Thoracic aorta (tissue), 2 donors: ENCODE results near the gene NRP1. TPM values are rescaled to one million over a fixed set of nuclear protein-coding genes. Genes with fewer than 3 reads are reported as not detected.

ENCODE experiments used
- ATAC-seq: fragments of 150-250 bp; one replicate; pipeline ENCODE4 v1.8.0; 2017; ENCODE audit warnings: low read depth; ENCODE audit not compliant: insufficient number of reproducible peaks, low FRiP score
- DNase-seq: peaks from one replicate; pipeline ENCODE4 v3.0.0-alpha.2; 2020; ENCODE audit warnings: low spot score
- H3K27ac ChIP-seq, 2 donors: fragments of 200-600 bp; sonication (generic); 1 replicate in 1 of 2; 2 replicates in 1 of 2; pipeline ENCODE4 v1.5.1; 2016; ENCODE audit warnings: mild to moderate bottlenecking in 2 of 2, moderate library complexity in 2 of 2
- H3K27me3 ChIP-seq: fragments of 200-600 bp; sonication (generic); replicated peaks from 2 replicates; pipeline ENCODE4 v1.6.0; 2016; ENCODE audit warnings: mild to moderate bottlenecking; ENCODE audit not compliant: insufficient read depth
- H3K36me3 ChIP-seq: fragments of 200-600 bp; sonication (generic); one replicate; pipeline ENCODE4 v1.5.1; 2016
- H3K4me1 ChIP-seq, 2 donors: fragments of 200-600 bp; sonication (generic); 1 replicate in 1 of 2; 2 replicates in 1 of 2; pipeline versions ENCODE4 v1.5.1 to v1.6.0; 2016; ENCODE audit warnings: low read depth in 2 of 2, mild to moderate bottlenecking in 1 of 2; ENCODE audit not compliant: control insufficient read depth in 1 of 2
- H3K4me3 ChIP-seq: fragments of 200-600 bp; sonication (generic); 2 replicates; pipeline ENCODE4 v1.5.1; 2016; ENCODE audit warnings: mild to moderate bottlenecking
- H3K9me3 ChIP-seq: fragments of 200-600 bp; sonication (generic); 2 replicates; pipeline ENCODE4 v1.5.1; 2016
- total RNA-seq, 2 donors: library from RNA; depleted of rRNA; stranded (reverse); fragments of >200 nt; gene quantifications; one replicate each; pipeline versions ENCODE4 v1.1.0 to v1.2.3, GENCODE V29; 2016
- TF ChIP-seq, protein P1 (sequence below): fragments of 200-600 bp; sonication (generic); IDR thresholded peaks from one replicate; pipeline ENCODE4 v1.5.1; 2019; ENCODE audit warnings: antibody characterized with exemption

The NRP1 gene
- total RNA-seq, 2 donors from 2014 or later: 66.9 to 117 TPM

GRCh38 chr10:33352175-33352574 lies 17.7 kb upstream of the NRP1 start:
- H3K4me3 ChIP-seq: no peak overlapping the region
- ATAC-seq: no peak
- TF ChIP-seq, protein P1, sequence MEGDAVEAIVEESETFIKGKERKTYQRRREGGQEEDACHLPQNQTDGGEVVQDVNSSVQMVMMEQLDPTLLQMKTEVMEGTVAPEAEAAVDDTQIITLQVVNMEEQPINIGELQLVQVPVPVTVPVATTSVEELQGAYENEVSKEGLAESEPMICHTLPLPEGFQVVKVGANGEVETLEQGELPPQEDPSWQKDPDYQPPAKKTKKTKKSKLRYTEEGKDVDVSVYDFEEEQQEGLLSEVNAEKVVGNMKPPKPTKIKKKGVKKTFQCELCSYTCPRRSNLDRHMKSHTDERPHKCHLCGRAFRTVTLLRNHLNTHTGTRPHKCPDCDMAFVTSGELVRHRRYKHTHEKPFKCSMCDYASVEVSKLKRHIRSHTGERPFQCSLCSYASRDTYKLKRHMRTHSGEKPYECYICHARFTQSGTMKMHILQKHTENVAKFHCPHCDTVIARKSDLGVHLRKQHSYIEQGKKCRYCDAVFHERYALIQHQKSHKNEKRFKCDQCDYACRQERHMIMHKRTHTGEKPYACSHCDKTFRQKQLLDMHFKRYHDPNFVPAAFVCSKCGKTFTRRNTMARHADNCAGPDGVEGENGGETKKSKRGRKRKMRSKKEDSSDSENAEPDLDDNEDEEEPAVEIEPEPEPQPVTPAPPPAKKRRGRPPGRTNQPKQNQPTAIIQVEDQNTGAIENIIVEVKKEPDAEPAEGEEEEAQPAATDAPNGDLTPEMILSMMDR: no peak
- no peaks in the 10 kb centered on the region for H3K27me3 ChIP-seq
- H3K36me3 ChIP-seq: no peaks in the 10 kb centered on the region
- H3K27ac ChIP-seq: no peak overlapping the region
- H3K4me1 ChIP-seq: no peaks in the 10 kb centered on the region
- H3K9me3 ChIP-seq: no peaks in the 10 kb centered on the region
- no peak for DNase-seq

GRCh38 chr10:33350041-33350440 lies 15.6 kb upstream of the NRP1 start:
- ATAC-seq (no peak), DNase-seq (no peak)
- TF ChIP-seq, protein P1: no peak
- no peaks in the 10 kb centered on the region for H3K9me3 ChIP-seq
- H3K27me3 ChIP-seq: no peaks in the 10 kb centered on the region
- H3K27ac ChIP-seq: no peak overlapping the region
- H3K4me3 ChIP-seq: no peak overlapping the region
- no peaks in the 10 kb centered on the region for H3K36me3 ChIP-seq
- H3K4me1 ChIP-seq: no peaks in the 10 kb centered on the region

GRCh38 chr10:33349268-33349667 lies 14.8 kb upstream of the NRP1 start:
- DNase-seq (no peak), ATAC-seq (no peak)
- Histone ChIP-seq H3K9me3 (no peaks in the 10 kb centered on the region), H3K27ac (no peak overlapping the region), H3K27me3 (no peaks in the 10 kb centered on the region), H3K36me3 (no peaks in the 10 kb centered on the region), H3K4me3 (no peak overlapping the region), H3K4me1 (no peaks in the 10 kb centered on the region)
- TF ChIP-seq, protein P1: no peak

DNA sequence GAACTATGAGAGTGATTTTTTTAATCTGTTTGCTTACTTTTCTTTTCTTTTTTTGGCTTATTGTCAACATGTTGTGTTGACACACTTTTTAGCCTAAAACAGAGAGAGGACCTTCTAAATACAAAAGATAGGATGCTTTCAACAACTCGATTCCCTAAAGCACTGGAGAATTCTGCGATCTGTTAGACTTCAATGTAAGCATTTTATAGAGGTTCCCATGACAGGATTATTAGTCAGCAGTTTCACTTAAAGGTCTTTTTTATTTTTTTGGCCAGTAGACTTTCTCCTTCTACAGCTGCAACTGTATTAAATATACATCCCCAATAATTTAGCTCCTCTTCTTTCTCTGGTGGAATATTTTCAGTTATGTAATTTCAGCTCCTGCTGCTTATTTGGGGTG lies 12.7 kb upstream of the NRP1 start:
- H3K9me3 ChIP-seq: no peaks in the 10 kb centered on the region
- H3K4me3 ChIP-seq: no peak overlapping the region
- TF ChIP-seq, protein P1: no peak
- ATAC-seq (no peak), DNase-seq (no peak)
- no peaks in the 10 kb centered on the region for H3K27me3 ChIP-seq
- H3K27ac ChIP-seq: no peak overlapping the region
- H3K36me3 ChIP-seq: no peaks in the 10 kb centered on the region
- H3K4me1 ChIP-seq: peaks cover 0 to 2% of the 10 kb centered on the region in 2 donors

DNA sequence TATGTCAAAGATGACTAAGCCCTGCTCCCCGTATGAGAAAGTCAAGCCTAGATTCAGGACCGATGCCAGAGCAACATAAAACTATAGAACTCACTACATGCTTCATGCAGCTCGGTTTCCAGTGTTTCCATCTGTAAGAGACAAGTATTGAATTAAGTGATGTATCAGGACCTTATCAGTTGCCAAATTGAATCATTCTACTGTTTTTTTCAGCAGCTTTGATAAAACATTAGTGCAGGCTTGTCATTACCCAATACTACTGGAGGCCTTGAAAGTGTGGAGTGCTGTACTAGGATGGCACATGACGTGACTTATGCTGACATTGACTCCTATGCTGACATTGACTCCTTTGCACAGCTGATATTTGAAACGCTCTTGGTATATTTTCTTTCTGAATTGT lies 10.8 kb upstream of the NRP1 start:
- Histone ChIP-seq H3K36me3 (no peaks in the 10 kb centered on the region), H3K27ac (no peak overlapping the region), H3K4me3 (no peak overlapping the region), H3K9me3 (no peaks in the 10 kb centered on the region), H3K27me3 (no peaks in the 10 kb centered on the region), H3K4me1 (peaks cover 0 to 20% of the 10 kb centered on the region in 2 donors)
- TF ChIP-seq, protein P1: no peak
- DNase-seq (no peak), ATAC-seq (no peak)
